NOMO-1 treated with dmso at 0.1 percent for 144 hours (cell line): ENCODE results near the gene KCNJ16.
A peak's percentile ranks its signal among the peaks of the same experiment; 100 is the strongest.

Experiments
- DNase-seq: peaks from one replicate; lab custom pipeline; 2025; ENCODE audit not compliant: unreplicated experiment; lab: John Stamatoyannopoulos, UW

Gene KCNJ16

GRCh38 chr17:70168977-70169708 is 94.1 kb downstream of the KCNJ16 start, which contains the start of gene KCNJ2:
TSS of gene KCNJ2 (plus strand) at chr17:70169532. CDS start at chr17:70175040, 5,508 bp downstream.
- peak; percentile 93 for DNase-seq

- DNase-seq = peak; percentile 17
Measured at GRCh38 chr17:70169709-70170597, 94.9 kb downstream of the KCNJ16 start.

GRCh38 chr17:70171159-70171558 is 96.1 kb downstream of the KCNJ16 start:
- no peak for DNase-seq

GRCh38 chr17:70172449-70172848 is 97.4 kb downstream of the KCNJ16 start:
- no peak for DNase-seq

GRCh38 chr17:70172923-70173322 is 97.9 kb downstream of the KCNJ16 start:
- DNase-seq = no peak

- no peak for DNase-seq
Measured at GRCh38 chr17:70173681-70174080, 98.7 kb downstream of the KCNJ16 start.

GRCh38 chr17:70181376-70181775 is 106.4 kb downstream of the KCNJ16 start:
- DNase-seq = no peak

- no peak for DNase-seq
Measured at GRCh38 chr17:70181866-70182265, 106.8 kb downstream of the KCNJ16 start.

- DNase-seq = no peak
Measured at GRCh38 chr17:70183508-70183907, 108.5 kb downstream of the KCNJ16 start.

- DNase-seq = no peak
Measured at GRCh38 chr17:70184207-70184606, 109.2 kb downstream of the KCNJ16 start.

- no peak for DNase-seq
Measured at GRCh38 chr17:70184770-70185169, 109.7 kb downstream of the KCNJ16 start.
